K562 treated with DMSO at 1 percent for 12 hours (cell line): ENCODE results near the gene BTBD9. TPM values are rescaled to one million over a fixed set of nuclear protein-coding genes. Genes with fewer than 3 reads are reported as not detected.

Experiments
- total RNA-seq: library from RNA; unstranded; fragments of 300-600 nt; gene quantifications from 2 replicates; pipeline ENCODE4 v1.2.3, GENCODE V29; 2022; ENCODE audit not compliant: insufficient read depth

BTBD9 gene
- total RNA-seq = 0.53 and 2.8 TPM in 2 replicates

DNA sequence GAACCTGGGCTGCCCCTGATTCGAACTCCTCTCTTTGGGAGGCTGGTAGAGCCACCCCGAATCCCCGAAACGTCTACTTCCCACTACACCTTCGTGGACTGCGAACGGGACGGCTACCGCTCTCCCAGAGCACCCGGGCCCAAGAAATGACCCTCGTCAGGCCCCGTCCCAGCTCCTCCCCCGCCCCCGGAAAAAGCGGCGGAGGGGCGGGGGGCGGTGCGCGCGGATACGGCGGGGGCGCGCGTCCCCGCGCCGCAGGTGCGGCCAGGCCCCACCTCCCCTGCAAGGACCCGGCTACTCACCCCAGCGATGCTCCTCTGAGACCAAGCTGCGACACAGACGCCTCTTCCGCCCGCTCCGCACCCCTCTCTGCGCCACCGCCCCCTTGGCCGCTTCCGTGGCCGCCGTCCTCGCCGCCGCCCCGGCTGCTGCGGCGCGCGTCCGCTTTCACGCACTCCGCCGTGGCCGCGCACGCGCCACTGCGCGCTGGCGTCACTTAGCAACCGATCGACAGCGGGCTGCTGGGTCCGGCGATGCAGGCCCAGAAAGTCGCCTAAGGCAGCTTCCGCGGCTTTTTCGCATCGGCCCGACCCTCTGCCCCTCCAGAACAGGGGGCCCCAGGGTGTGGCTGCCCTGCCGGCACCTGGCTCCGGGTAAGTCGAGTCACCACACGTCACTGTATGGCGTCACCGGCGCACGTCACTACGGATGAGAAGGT, at the start of gene BTBD9:
BTBD9 (minus strand) TSS at position 432 of the 718 bp plus-strand sequence.

Other genes starting within 250 kb of the BTBD9 start
- gene GLO1, start 63.2 kb upstream of the BTBD9 start, total RNA-seq = 92.1 and 163 TPM in 2 replicates
- gene DNAH8, start 75.4 kb upstream of the BTBD9 start, total RNA-seq = 0.17 and 1.2 TPM in 2 replicates